WTC11 (cell line): ENCODE measurements around the gene SKI. TPM values are rescaled to one million over a fixed set of nuclear protein-coding genes. Genes with fewer than 3 reads are reported as not detected.
"Not testable (repeated sequence)": the region's sequence is repeated elsewhere in the genome, so short reads cannot be mapped to it uniquely, and the experiment has no call there.

ENCODE experiments used
- ATAC-seq: fragments of 200-7000 bp; cut with Tn5 transposase; 2 replicates; pipeline ENCODE4 v1.10.0; 2021; ENCODE audit warnings: mild to moderate bottlenecking, moderate library complexity
- CTCF ChIA-PET: fragments of 300-600 bp; sonication (Branson Sonifier 250); formaldehyde crosslinking; loops from one replicate; lab custom pipeline; 2021; ENCODE audit warnings: antibody characterized with exemption; lab: Charles Lee
- POLR2A ChIA-PET: fragments of 350-600 bp; sonication (Branson Sonifier 250); formaldehyde crosslinking; loops from one replicate; lab custom pipeline; 2021; ENCODE audit warnings: antibody characterized with exemption; lab: Charles Lee
- DNase-seq: peaks from one replicate; pipeline ENCODE4 v3.0.0; 2021; ENCODE audit warnings: low spot score
- H3K27ac Mint-ChIP-seq: 2 replicates; pipeline ENCODE4 v1.8.0; 2021; ENCODE audit warnings: mixed read lengths
- H3K27me3 Mint-ChIP-seq: 2 replicates; pipeline ENCODE4 v1.8.0; 2021; ENCODE audit warnings: low read depth, mild to moderate bottlenecking, moderate library complexity, mixed read lengths
- H3K36me3 Mint-ChIP-seq: 2 replicates; pipeline ENCODE4 v1.8.0; 2021; ENCODE audit warnings: mixed read lengths
- H3K4me1 Mint-ChIP-seq: 2 replicates; pipeline ENCODE4 v1.8.0; 2022; ENCODE audit warnings: mixed read lengths
- H3K4me3 Mint-ChIP-seq: 2 replicates; pipeline ENCODE4 v1.8.0; 2021; ENCODE audit warnings: mild to moderate bottlenecking, moderate library complexity, mixed read lengths
- H3K9me3 Mint-ChIP-seq: 2 replicates; pipeline ENCODE4 v1.8.0; 2021; ENCODE audit warnings: mixed read lengths
- CBFB ChIP-seq: sonication (generic); formaldehyde crosslinking; IDR thresholded peaks from 2 replicates; pipeline ENCODE4 v1.8.1; 2022; ENCODE audit warnings: mild to moderate bottlenecking, low read depth, missing genetic modification reagents
- CREM ChIP-seq: sonication (generic); formaldehyde crosslinking; IDR thresholded peaks from 2 replicates; pipeline ENCODE4 v1.8.1; 2022; ENCODE audit warnings: mild to moderate bottlenecking, missing genetic modification reagents, moderate library complexity
- ESRRA ChIP-seq: sonication (generic); formaldehyde crosslinking; IDR thresholded peaks from 2 replicates; pipeline ENCODE4 v1.8.1; 2022; ENCODE audit warnings: mild to moderate bottlenecking, missing genetic modification reagents, borderline replicate concordance
- FOXP1 ChIP-seq: sonication (generic); formaldehyde crosslinking; IDR thresholded peaks from 2 replicates; pipeline ENCODE4 v1.8.0; 2022; ENCODE audit warnings: missing genetic modification reagents, mild to moderate bottlenecking, moderate library complexity, borderline replicate concordance
- GRHL2 ChIP-seq: fragments of 250-450 bp; sonication (Bioruptor Pico); IDR thresholded peaks from 2 replicates; pipeline ENCODE4 v1.8.0; 2022; ENCODE audit warnings: mild to moderate bottlenecking, moderate library complexity; ENCODE audit not compliant: insufficient replicate concordance, severe bottlenecking
- KAT7 ChIP-seq: sonication (generic); formaldehyde crosslinking; IDR thresholded peaks from 2 replicates; pipeline ENCODE4 v1.8.1; 2023; ENCODE audit warnings: missing genetic modification reagents, mild to moderate bottlenecking, borderline replicate concordance
- RELA ChIP-seq: sonication (generic); formaldehyde crosslinking; IDR thresholded peaks from 2 replicates; pipeline ENCODE4 v1.8.1; 2022; ENCODE audit warnings: missing genetic modification reagents, mild to moderate bottlenecking, borderline replicate concordance
- RORB ChIP-seq: fragments of 250-450 bp; sonication (Bioruptor Pico); IDR thresholded peaks from 2 replicates; pipeline ENCODE4 v1.9.0; 2021; ENCODE audit warnings: mild to moderate bottlenecking
- SMAD3 ChIP-seq: sonication (generic); formaldehyde crosslinking; IDR thresholded peaks from 2 replicates; pipeline ENCODE4 v1.8.0; 2022; ENCODE audit warnings: missing genetic modification reagents, mild to moderate bottlenecking, borderline replicate concordance
- ZNF121 ChIP-seq: sonication (generic); formaldehyde crosslinking; IDR thresholded peaks from 2 replicates; pipeline ENCODE4 v1.8.0; 2023; ENCODE audit warnings: missing genetic modification reagents
- ZNF232 ChIP-seq: sonication (generic); formaldehyde crosslinking; IDR thresholded peaks from 2 replicates; pipeline ENCODE4 v1.8.0; 2022; ENCODE audit warnings: mild to moderate bottlenecking, missing genetic modification reagents
- ZNF263 ChIP-seq: sonication (generic); formaldehyde crosslinking; IDR thresholded peaks from 2 replicates; pipeline ENCODE4 v1.8.1; 2022; ENCODE audit warnings: low read depth, mild to moderate bottlenecking, moderate library complexity, missing genetic modification reagents
- ZNF317 ChIP-seq: sonication (generic); formaldehyde crosslinking; IDR thresholded peaks from 2 replicates; pipeline ENCODE4 v1.8.1; 2023; ENCODE audit warnings: low read depth, mild to moderate bottlenecking, moderate library complexity, missing genetic modification reagents, borderline replicate concordance
- ZNF416 ChIP-seq: fragments of 250-450 bp; sonication (Bioruptor Pico); IDR thresholded peaks from 2 replicates; pipeline ENCODE4 v1.9.0; 2021; ENCODE audit warnings: mild to moderate bottlenecking, inconsistent platforms
- total RNA-seq: library from RNA; stranded (reverse); gene quantifications from 3 replicates; pipeline ENCODE4 v1.2.3, GENCODE V29; 2021
- TF ChIP-seq, protein P1 (sequence below): fragments of 250-450 bp; sonication (Bioruptor Pico); IDR thresholded peaks from 2 replicates; pipeline ENCODE4 v1.9.0; 2021; ENCODE audit warnings: mild to moderate bottlenecking
- TF ChIP-seq, protein P2 (sequence below): sonication (generic); formaldehyde crosslinking; IDR thresholded peaks from 2 replicates; pipeline ENCODE4 v1.8.1; 2022; ENCODE audit warnings: low read depth, missing genetic modification reagents, borderline replicate concordance
- TF ChIP-seq, protein P3 (sequence below): fragments of 250-450 bp; sonication (Bioruptor Pico); IDR thresholded peaks from 2 replicates; pipeline ENCODE4 v1.8.0; 2021; ENCODE audit warnings: mild to moderate bottlenecking
- TF ChIP-seq, protein P4 (sequence below): sonication (generic); formaldehyde crosslinking; IDR thresholded peaks from 2 replicates; pipeline ENCODE4 v1.8.1; 2023; ENCODE audit warnings: mild to moderate bottlenecking, missing genetic modification reagents

Gene SKI
- total RNA-seq, 1 experiment from 2014 or later, result 88.6 TPM

DNA sequence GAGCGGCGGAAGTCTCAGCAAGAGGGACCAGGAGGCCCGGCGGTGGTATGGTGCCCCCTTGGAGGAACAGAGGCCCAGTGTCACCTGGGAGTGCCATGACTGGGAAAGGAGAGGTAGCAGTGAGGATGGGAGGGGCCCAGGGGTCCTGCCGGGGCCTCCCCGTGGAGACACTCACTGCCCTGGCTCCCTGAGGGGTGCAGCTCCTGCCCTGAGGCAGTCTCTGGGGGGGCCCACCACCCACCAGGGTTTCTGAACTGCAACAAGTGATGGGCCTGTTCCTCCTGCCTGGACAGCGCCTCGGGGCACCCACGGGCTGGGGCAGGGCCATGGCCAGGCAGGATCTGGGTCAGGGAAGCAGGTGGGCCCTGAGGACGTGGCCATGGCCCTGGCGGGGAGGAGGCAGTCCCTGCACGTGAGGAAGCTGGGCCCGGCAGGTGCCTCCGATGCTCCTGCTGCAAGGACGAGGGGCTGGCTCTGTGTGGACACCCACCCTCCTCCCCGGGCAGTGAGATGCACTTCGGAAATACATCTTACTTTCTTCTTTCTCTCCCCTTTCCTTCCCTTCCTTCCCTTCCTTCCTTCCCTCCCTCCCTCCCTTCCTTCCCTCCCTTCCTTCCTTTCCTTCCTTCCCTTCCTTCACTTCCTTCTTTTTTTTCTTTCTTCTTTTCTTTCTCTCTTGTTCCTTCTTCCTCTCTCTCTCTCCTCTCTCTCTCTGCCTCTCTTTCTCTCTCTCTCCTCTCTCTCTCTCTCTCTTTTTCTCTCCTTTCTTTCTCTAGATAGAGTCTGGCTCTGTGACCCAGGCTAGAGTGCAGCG, 96.6 kb downstream of the SKI start:
- H3K4me3 Mint-ChIP-seq, result no peak overlapping the region
- H3K27me3 Mint-ChIP-seq, result peaks cover 3% of the 10 kb centered on the region; the same call in 1 of the 2 replicates
- ChIA-PET CTCF (interaction anchor here (1.7 kb wide), 1 partner anchor 9 kb away, joined by 4 read pairs; no protein-coding TSS in a partner anchor), POLR2A (no interaction called here)
- no peaks in the 10 kb centered on the region for H3K36me3 Mint-ChIP-seq
- DNase-seq (no peak), ATAC-seq (no peak)
- no peak for TF ChIP-seq RELA (CRISPR knock-in tag)
- TF ChIP-seq, protein P1, sequence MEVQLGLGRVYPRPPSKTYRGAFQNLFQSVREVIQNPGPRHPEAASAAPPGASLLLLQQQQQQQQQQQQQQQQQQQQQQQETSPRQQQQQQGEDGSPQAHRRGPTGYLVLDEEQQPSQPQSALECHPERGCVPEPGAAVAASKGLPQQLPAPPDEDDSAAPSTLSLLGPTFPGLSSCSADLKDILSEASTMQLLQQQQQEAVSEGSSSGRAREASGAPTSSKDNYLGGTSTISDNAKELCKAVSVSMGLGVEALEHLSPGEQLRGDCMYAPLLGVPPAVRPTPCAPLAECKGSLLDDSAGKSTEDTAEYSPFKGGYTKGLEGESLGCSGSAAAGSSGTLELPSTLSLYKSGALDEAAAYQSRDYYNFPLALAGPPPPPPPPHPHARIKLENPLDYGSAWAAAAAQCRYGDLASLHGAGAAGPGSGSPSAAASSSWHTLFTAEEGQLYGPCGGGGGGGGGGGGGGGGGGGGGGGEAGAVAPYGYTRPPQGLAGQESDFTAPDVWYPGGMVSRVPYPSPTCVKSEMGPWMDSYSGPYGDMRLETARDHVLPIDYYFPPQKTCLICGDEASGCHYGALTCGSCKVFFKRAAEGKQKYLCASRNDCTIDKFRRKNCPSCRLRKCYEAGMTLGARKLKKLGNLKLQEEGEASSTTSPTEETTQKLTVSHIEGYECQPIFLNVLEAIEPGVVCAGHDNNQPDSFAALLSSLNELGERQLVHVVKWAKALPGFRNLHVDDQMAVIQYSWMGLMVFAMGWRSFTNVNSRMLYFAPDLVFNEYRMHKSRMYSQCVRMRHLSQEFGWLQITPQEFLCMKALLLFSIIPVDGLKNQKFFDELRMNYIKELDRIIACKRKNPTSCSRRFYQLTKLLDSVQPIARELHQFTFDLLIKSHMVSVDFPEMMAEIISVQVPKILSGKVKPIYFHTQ, result no peak
- TF ChIP-seq ESRRA (CRISPR knock-in tag), result no peak
- TF ChIP-seq ZNF416 (CRISPR knock-in tag), result no peak
- TF ChIP-seq CREM (CRISPR knock-in tag), result no peak
- TF ChIP-seq, protein P2, sequence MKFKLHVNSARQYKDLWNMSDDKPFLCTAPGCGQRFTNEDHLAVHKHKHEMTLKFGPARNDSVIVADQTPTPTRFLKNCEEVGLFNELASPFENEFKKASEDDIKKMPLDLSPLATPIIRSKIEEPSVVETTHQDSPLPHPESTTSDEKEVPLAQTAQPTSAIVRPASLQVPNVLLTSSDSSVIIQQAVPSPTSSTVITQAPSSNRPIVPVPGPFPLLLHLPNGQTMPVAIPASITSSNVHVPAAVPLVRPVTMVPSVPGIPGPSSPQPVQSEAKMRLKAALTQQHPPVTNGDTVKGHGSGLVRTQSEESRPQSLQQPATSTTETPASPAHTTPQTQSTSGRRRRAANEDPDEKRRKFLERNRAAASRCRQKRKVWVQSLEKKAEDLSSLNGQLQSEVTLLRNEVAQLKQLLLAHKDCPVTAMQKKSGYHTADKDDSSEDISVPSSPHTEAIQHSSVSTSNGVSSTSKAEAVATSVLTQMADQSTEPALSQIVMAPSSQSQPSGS (CRISPR knock-in tag), result no peak
- no peak for TF ChIP-seq SMAD3 (CRISPR knock-in tag)
- TF ChIP-seq CBFB (CRISPR knock-in tag), result no peak
- TF ChIP-seq RORB (CRISPR knock-in tag), result no peak
- no peak for TF ChIP-seq ZNF232 (CRISPR knock-in tag)
- no peak for TF ChIP-seq ZNF121 (CRISPR knock-in tag)
- TF ChIP-seq KAT7 (CRISPR knock-in tag), result no peak
- TF ChIP-seq ZNF317 (CRISPR knock-in tag), result no peak
- TF ChIP-seq, protein P3, sequence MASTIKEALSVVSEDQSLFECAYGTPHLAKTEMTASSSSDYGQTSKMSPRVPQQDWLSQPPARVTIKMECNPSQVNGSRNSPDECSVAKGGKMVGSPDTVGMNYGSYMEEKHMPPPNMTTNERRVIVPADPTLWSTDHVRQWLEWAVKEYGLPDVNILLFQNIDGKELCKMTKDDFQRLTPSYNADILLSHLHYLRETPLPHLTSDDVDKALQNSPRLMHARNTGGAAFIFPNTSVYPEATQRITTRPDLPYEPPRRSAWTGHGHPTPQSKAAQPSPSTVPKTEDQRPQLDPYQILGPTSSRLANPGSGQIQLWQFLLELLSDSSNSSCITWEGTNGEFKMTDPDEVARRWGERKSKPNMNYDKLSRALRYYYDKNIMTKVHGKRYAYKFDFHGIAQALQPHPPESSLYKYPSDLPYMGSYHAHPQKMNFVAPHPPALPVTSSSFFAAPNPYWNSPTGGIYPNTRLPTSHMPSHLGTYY (CRISPR knock-in tag), result no peak
- no peak for TF ChIP-seq FOXP1 (CRISPR knock-in tag)
- TF ChIP-seq GRHL2 (CRISPR knock-in tag), result no peak
- no peaks in the 10 kb centered on the region for H3K9me3 Mint-ChIP-seq
- H3K4me1 Mint-ChIP-seq, result no peaks in the 10 kb centered on the region
- H3K27ac Mint-ChIP-seq, result no peak overlapping the region

DNA sequence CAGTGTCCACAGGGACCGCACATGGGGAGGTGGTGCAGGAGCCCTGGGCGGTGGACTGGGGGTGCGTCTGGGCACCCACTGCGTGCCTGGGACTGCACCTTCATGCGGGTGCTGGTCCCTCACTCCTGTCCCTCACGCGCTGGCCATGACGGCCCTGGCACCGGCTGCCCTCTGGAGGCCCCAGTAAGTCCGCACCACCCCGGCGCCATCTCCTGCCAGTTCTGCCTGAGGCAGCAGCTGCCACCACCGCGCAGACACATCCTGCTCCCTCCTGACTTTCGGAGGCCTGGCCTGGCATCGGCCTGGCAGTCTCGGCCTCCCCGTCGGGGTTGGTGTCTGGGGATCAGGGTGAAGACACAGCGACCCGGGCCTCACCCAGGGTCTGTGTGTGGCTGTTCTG, 98.4 kb downstream of the SKI start:
- Mint-ChIP-seq H3K27me3 (peaks cover 3% of the 10 kb centered on the region; the same call in 1 of the 2 replicates), H3K9me3 (peaks cover 5% of the 10 kb centered on the region), H3K27ac (peak overlapping the region; percentile 71; the same call in 1 of the 2 replicates), H3K4me3 (no peak overlapping the region), H3K36me3 (peaks cover 5% of the 10 kb centered on the region; the same call in 1 of the 2 replicates), H3K4me1 (no peaks in the 10 kb centered on the region)
- TF ChIP-seq, protein P4, sequence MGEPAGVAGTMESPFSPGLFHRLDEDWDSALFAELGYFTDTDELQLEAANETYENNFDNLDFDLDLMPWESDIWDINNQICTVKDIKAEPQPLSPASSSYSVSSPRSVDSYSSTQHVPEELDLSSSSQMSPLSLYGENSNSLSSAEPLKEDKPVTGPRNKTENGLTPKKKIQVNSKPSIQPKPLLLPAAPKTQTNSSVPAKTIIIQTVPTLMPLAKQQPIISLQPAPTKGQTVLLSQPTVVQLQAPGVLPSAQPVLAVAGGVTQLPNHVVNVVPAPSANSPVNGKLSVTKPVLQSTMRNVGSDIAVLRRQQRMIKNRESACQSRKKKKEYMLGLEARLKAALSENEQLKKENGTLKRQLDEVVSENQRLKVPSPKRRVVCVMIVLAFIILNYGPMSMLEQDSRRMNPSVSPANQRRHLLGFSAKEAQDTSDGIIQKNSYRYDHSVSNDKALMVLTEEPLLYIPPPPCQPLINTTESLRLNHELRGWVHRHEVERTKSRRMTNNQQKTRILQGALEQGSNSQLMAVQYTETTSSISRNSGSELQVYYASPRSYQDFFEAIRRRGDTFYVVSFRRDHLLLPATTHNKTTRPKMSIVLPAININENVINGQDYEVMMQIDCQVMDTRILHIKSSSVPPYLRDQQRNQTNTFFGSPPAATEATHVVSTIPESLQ (CRISPR knock-in tag), result no peak
- TF ChIP-seq ZNF263, result no peak
- TF ChIP-seq, protein P3 (CRISPR knock-in tag), result no peak
- POLR2A ChIA-PET, result no interaction called here
- CTCF ChIA-PET, result interaction anchor here (0.9 to 1.3 kb wide), 2 partner anchors 55 to 132 kb away, joined by 4 read pairs; partner anchors contain the start of gene FAAP20
- no peak for ATAC-seq
- no peak for DNase-seq

DNA sequence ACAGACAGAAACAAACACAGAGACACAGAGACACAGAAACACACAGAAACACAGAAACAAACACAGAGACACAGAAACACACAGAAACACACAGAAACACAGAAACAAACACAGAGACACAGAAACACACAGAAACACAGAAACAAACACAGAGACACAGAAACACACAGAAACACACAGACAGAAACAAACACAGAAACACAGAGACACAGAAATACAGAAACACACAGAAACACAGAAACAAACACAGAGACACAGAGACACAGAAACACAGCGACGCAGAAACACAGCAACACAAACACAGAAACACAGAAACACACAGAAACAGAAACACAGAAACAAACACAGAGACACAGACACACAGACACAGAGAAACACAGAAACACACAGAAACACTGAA, 99.0 kb downstream of the SKI start:
- DNase-seq, ATAC-seq, H3K9me3 Mint-ChIP-seq, H3K36me3 Mint-ChIP-seq, H3K27me3 Mint-ChIP-seq, POLR2A ChIA-PET, H3K4me3 Mint-ChIP-seq, H3K4me1 Mint-ChIP-seq: not testable (repeated sequence)
- CTCF ChIA-PET, result interaction anchor here (0.9 to 2.1 kb wide), 4 partner anchors 11 to 132 kb away, joined by 4 to 5 read pairs (median 4); partner anchors contain the start of gene FAAP20
- peak overlapping the region; percentile 71 for H3K27ac Mint-ChIP-seq
